GM19239 (cell line): ENCODE data around the gene PDE9A.
"Not testable (repeated sequence)": the region's sequence is repeated elsewhere in the genome, so short reads cannot be mapped to it uniquely, and the experiment has no call there.

ENCODE experiments used
- DNase-seq: peaks from one replicate; pipeline ENCODE4 v3.0.0; 2011; ENCODE audit warnings: low spot score; ENCODE audit not compliant: insufficient read length
- FAIRE-seq: peaks from 2 replicates; lab custom pipeline; 2011; peaks lifted over from hg19 to GRCh38; lab: Jason Lieb, UNC

Gene PDE9A

DNA sequence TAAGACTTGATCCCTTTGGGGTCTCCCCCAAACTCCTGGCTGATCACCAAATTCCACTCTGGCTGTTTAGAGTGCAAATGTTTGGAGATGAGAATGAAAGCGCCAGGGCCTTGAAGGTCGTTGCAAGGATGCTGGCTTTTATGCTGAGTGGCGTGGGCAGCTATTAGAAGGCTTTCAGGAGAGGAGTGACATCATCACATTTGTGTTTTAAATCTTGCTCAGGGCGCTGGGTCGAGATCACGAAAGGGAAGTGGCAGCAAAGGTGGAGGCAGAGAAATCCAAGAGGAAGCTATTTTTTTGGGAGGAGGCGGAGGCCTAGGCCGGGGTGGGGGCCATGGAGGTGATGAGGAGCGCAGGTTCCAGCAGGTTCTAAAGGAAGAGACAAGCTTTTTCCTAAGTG lies 49.3 kb downstream of the PDE9A start:
- DNase-seq (no peak), FAIRE-seq (no peak)

DNA sequence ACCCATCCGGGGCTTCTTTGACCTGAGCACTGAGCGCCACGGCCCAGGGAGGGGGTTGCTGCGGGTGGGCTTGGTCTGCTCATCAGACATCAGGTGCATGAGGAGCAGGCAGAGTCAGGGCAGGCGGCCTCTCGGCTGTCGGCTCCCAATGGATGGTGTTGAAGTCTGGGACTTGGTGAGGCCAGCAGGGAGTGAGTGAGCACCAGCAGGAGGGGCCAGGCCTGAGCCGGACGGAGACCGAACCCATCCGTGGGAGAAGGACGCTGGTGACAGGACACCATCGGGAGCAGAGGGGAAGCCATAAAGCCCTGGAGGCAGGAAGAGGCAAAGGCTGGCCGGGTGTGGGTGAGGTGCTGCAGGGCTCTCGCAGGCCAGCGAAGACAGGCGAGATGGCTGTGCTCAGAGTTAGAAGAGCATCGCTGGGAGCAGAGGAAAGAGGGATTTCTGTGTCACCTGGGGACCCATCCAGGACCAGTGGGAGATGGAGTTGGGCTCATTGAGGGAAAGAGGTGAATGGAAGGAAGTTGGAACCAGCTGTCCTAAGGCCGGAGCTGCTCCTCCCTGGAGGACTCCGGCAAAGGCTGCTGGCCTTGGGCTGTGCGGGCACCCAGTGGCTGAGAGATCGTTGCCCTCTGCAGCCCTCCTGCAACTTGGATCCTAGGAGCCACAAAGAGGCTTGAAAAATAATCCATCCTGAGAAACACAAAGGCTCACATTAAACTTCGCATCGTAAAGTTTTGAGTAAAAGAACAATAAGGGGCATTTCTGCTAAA lies 49.9 kb downstream of the PDE9A start:
- DNase-seq (no peak), FAIRE-seq (no peak)

DNA sequence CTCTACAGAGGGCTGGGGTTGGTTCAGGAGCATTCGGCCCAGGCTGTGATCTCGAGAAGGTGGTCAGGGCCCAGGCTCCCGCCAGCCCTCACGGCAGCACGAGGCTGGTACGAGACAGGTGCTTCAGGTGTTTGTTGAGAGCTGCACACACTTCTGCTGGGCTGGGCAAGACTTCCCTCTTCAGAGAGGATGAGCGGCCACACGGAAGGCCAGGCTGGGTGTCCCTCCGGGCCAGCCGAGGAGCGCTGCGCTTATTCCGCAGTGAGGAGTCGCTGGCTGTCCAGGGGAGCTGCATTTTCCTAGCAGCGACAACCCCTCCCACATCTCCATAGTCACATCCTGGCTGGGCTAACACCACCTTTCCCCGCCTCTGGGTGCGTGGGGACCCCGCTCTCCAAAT lies 50.5 kb downstream of the PDE9A start:
- FAIRE-seq = no peak
- DNase-seq = no peak

DNA sequence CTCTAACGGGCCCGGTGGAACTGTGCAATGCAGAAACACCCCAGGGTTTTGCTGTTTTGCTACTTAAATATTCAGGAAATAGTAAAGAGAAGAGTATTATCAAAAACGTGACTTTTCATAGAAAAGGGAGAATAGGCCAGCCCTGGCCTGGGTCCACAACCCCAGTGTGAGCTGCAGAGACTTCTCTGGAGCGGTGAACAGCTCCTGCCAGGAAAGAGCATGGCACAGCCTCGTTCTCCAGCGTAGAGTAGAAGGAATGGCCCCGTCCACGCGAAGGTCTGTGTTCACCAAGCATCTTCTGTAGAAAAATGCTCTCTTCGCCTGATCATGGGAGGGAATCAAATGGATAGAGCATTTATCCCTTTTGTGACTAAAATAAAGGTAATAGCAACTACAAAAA lies 51.4 kb downstream of the PDE9A start:
- no peak for FAIRE-seq
- no peak for DNase-seq

DNA sequence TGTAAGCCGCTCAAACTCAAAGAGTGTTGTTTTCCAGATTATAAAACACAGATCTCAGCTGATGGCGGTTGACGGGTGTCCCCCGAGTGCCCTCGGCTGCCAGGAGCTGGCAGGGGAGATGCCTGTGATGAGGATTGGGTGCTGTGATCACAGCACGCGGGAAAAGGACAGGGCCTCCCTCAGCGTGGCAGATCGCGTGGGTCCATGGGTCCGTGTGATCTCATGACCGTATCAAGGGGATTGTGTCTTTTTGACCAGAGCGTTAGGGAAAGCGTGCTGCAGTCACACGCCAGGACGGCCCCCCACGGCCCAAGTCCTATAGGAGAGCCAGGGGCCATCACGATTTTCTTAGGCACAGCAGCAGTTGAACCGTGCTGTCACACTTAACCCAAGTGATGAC lies 51.9 kb downstream of the PDE9A start:
- DNase-seq = no peak
- FAIRE-seq = no peak

DNA sequence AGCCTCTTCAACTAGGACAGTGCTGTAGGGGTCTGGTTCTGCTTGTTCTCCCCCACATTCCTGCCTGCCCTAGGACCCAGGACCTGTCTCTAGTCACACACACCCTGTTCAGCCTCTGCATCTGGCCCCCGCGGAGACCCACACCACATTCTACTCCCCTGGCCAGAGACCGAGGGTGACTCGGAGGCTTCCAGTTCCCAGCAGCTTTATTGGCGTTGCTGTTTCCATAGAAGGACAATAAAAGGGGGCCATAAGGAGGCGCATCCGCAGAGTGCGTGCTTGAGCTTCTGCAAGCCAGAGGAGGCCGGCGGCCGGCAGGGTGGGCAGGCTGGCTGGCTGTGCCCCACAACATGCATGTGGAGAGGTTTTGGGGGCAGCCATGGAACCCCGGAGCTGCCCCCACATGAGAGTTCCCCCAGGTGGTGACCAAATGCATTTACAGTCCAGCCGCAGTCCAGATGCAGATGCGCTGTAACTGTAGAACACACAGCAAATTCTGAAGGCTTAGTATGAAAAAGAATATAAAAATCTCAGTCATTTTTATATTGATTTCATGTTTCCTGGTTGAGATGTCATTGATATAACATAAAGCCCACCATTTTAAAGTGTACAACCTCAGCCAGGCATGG lies 52.4 kb downstream of the PDE9A start:
- no peak for FAIRE-seq
- DNase-seq = no peak

DNA sequence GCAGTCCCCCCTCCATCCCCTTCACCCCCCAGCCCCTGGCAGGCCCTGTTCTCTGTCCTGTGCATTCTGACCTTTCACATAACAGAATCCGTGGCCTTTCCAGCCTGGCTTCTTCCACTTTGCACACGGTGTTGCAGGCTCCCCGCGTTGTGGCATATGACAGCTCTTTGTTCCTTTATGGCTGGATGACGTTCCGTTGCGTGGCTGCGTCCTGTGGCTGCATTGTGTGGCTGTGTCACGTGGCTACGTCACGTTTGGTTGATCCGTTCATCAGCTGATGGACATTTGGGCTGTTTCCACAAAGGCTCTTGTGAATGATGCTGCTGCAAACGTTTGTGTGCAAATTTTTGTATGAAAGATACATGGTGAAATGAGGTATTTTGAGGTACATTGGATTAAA lies 53.3 kb downstream of the PDE9A start:
- FAIRE-seq (no peak), DNase-seq (no peak)

DNA sequence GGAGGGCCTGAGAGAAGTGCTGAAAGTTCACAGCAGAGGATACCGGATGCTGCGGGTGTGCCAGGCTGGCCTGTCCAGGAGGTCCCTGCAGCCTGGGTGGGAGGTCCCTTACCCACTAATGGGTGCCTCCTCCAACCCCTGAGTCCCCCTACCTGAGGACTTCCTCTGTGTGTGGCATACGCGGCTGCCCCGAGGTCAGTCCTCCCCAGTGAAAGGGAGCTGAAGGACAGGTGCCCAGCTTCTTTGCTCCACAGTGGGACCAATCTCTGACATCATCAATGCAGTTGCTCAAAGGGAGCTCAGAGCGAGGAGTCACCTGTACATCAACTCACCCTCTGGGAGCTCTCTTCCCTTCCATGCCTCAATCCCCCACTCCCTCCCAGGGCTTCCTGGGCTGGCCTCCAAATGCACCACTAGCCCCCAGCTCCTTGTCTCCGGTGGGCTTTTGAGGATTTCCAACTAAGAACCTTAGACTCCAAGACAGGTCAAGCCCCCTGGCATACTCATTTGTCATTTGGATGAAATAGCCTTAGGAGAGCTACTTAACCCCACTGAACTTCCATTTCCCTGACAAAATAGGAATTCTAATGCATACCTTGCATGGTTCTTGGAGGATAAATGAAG lies 53.9 kb downstream of the PDE9A start:
- no peak for DNase-seq
- no peak for FAIRE-seq

DNA sequence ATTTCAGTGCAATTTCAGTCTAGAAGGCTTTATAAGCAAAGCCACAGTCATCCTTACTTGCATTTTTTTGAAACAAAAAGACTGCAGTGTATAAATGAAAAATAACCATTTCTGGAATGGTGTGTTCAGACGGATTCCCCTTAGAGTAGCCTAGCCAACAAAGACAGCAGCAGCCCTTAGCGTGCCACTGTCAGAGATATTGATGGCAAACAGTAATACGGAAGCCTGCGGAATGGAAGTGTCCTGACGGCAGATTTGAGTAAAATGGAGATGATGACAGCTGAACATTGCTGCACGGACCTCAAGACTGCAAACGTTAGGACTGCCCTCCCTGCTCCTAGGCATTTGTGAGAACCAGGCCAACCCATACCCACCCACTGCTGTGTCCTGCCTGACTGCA lies 54.7 kb downstream of the PDE9A start:
- DNase-seq = no peak
- no peak for FAIRE-seq

DNA sequence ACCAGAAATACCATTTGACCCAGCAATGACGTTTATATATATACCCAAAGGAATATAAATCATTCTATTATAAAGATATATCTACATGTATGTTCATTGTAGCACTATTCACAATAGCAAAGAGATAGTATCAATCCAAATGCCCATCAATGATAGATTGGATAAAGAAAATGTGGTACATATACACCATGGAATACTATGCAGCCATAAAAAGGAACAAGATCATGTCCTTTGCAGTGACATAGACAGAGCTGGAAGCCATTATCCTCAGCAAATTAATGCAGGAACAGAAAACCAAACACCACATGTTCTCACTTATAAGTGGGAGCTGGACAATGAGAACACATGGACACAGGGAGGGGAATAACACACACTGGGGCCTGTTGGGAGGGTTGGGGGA lies 55.5 kb downstream of the PDE9A start:
- not testable (repeated sequence) for DNase-seq, FAIRE-seq

DNA sequence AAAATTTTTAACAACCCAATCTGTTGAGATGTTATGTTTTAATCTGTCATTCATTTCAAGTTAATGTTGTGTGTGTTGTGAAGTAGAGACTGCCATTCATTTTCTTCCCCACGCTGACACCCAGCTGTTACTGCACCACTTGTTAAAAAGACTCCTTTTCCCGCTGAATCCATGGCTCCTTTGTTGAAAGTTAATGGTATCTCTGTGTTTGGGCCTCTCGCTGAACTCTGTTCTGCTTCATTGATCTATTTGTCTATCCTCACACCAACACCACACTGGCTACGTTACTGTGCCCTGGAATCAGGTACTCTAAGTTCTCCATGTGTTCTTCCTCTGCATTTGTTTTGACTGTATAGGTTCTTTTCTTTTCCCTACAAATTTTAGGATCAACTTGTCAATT lies 58.2 kb downstream of the PDE9A start:
- FAIRE-seq (no peak), DNase-seq (no peak)

DNA sequence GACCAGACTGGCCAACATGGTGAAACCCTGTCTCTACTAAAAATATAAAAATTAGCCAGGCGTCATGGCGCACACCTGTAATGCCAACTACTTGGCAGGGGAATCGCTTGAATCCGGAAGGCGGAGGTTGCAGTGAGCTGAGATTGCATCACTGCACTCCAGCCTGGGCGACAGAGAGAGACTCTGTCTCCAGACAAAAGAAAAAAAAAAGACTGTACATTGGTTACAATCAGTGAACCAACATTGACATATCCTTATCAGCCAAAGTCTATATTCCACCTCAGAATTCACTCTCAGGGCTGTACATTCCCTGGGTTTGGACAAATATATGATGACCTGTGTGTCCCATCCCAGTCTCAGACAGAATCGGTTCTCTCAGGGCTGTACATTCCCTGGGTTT lies 62.0 kb downstream of the PDE9A start:
- not testable (repeated sequence) for FAIRE-seq, DNase-seq

DNA sequence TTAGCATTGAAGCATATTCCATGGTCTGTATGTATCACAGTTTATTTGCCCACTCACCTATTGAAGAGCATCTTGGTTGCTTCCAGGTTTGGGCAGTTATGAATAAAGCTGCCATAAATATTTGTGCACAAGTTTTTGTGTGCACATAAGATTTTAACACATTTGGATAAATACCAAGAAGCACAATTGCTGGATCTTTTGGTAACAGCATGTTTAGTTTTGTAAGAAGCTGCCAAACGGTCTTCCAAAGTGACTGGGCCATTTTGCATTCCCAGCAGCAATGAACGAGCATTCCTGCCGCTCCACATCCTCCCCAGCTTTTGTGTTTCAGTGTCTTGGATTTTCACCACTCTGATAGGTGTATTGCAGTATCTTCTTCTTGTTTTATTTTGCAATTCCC lies 62.7 kb downstream of the PDE9A start:
- no peak for DNase-seq
- no peak for FAIRE-seq

DNA sequence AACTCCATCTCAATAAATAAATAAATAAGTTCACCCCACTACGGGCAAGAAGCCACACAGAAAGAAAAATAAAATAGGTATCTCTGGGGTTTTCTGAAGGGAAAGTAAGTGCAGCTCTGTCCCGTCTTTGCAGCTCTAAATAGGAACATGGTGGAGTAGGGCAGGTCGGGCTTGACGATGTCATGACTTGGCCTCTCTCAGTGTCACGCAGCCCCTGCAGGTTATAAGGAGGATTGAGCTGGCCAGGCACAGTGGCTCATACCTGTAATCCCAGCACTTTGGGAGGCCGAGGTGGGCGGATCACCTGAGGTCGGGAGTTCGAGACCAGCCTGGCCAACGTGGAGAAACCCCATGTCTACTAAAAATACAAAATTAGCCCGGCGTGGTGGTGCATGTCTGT lies 67.1 kb downstream of the PDE9A start:
- DNase-seq, FAIRE-seq: not testable (repeated sequence)

DNA sequence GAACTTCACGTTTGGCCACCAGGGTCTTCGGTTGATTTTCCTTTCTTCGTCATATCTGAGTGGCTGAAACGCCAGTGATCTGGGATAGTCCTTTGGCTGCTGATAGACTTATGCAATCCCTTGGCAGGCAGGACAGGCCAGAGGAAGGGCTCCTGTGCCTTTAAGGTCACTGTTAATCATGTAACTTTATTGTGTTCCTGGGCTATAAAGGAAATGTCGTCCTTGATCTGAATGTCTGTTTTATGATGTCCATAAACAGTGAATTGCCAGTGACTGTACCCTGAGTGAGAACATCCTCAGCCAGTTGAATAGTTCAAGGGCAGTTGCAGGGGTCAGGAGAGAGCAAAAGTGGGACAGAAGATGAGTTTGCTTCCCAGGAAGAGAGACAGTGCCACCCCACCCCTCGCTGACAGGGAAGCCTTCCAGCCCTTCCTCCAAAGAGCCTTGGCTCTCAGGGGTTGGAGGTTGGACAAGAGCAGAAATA lies 68.0 kb downstream of the PDE9A start:
- DNase-seq (no peak), FAIRE-seq (no peak)

DNA sequence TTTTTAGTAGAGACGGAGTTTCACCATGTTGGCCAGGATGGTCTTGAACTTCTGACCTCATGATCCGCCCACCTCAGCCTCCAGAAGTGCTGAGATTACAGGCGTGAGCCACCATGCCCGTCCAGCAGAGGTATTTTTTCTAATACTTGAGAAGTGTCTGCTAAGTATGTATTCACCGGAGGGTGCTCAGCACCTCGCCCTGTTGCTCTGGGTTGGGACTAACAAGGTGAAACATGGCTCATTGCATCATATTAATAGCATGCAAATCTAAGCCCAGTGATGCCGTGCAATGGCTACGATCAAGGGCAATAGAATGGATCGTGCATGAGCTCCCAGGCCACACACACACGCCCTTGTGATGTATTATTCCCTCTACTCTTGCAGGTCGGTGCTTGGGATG lies 68.7 kb downstream of the PDE9A start:
- FAIRE-seq (no peak), DNase-seq (no peak)

DNA sequence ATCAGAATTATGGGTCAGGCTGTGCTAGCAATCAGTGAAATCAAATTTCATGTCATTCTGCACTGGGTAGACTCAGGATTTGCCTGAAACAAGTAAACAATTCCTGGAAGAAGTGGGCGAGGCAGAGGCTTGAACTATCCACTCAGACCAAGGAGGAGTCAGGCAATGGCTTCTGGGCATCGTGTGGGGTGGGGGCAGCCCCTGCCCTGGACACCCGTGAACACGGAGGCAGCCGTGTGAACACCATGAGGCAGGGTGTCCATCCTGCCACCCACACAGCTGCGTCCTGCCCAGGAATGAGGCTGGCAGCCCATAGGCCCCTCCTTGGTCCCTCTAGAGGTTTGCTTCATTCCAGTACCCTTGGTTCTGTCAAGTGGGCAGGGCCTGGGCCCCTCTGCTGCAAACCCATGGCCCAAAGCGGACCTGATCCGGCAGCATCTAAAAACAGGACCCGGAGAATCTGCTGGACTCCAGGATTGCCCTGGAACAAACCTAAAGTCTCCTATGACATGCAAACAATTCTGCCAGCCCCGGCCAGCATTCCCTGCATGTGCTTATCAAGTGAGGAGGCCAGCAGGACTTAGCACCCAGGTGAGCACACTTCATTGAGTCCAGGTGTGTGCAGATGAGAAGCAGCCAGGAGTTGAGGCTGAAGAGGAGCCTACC lies 69.5 kb downstream of the PDE9A start:
- no peak for FAIRE-seq
- DNase-seq = no peak

DNA sequence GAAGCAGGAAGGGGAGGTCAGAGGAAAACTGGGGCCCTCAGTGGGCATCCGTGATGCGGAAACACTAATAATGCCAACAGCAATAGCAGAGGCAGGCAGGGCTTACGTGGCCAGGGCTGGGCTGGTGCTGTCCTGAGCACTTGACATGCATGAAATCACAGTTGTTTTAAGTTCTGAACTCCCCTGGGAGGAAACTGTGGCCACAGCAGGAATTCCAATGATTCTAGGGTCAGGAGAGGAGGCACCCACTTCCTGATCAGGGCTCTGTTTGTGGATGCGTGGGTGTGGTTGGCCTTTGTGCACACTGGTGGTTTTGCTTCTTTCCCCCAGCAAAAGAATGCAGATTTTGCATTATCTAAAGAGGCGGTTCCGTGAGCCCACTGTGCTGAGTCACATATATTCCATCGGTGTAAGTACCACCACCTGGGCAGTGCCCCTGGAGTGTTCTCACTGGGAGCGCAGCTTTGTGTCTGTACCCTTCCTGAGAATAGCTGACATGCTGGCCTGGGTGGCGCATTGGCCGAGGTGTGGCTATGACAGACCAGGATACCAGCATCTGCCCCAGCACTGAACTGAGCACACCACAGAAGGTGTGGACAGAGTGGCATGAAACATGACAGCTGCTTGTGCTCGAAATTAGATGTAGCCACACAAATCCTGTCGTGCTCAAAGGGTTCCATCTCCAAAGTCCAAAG lies 71.0 kb downstream of the PDE9A start:
- DNase-seq = no peak
- FAIRE-seq = no peak

DNA sequence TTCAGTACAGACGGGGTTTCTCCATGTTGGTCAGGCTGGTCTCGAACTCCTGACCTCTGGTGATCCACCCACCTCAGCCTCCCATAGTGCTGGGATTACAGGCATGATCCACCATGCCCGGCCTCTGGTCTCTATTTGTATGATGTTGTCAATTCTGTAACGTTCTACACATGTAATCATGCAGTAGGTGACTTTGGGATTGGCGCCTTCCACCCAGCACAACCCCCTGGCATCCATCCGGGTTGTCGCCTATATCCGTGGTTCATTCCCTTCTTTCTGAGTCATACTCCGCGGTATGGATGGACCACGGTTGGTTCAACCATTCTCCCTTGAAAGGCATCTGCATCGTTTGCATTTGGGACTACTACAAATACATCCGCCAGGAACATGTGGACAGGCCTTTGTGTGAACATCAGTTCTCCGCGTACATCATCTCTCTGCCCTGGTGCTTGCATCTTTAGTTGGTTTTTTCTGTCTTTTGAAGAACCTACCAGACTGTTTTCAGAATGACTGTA lies 72.1 kb downstream of the PDE9A start:
- DNase-seq = no peak
- no peak for FAIRE-seq
